Measurements from ENCODE around the gene KRTAP5-4.

The KRTAP5-4 gene

DNA sequence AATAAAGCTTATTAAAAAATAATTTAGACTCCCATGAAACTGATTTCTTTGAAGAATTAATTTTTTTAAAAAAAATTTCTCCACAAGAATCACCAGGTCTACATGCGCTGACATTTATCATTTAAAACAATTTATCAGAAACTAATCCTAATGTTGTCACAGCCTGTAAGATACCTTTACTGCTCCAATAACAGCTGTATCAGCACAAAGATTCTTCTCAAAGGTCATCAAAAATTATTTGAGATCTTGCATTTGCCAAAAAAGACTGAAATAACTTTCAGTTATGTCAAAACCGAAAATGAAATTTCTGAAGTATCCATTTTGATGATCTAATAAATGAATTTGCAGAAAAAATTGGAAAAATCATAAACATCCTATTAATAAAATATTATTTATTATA is 15.7 kb upstream of the KRTAP5-4 start:
- H3K27ac ChIP-seq (ENCODE audit: insufficient read depth in 1 of 2, low read depth in 1 of 2, low read length in 2 of 2, poor library complexity in 1 of 2, severe bottlenecking in 2 of 2), result no peak overlapping the region
- peaks cover 0 to 21% (median 7%) of the 10 kb centered on the region in 5 experiments for H3K27me3 ChIP-seq (replicated peaks in 2 of 5; ENCODE audit: control insufficient read depth in 4 of 5, insufficient read depth in 5 of 5, low read length in 4 of 5)
- no peaks in the 10 kb centered on the region for H3K9me3 ChIP-seq (ENCODE audit: control extremely low read depth in 1 of 5, control insufficient read depth in 4 of 5, insufficient read depth in 2 of 5, low read depth in 1 of 5, low read length in 4 of 5)
- H3K4me3 ChIP-seq (ENCODE audit: control insufficient read depth in 1 of 7, extremely low read depth in 1 of 7, insufficient read depth in 4 of 7, low read depth in 2 of 7, low read length in 6 of 7), result no peak overlapping the region
- DNase-seq, result no peak
- 100% methylated on average over 1 of the region's 2 CpGs for WGBS (ENCODE audit: insufficient coverage)
- no peaks in the 10 kb centered on the region for H3K36me3 ChIP-seq (ENCODE audit: control insufficient read depth in 4 of 4, insufficient read depth in 4 of 4, low read length in 3 of 4)
- ChIA-PET POLR2A (no interaction called here), CTCF (interaction anchor here (1.5 to 7.1 kb wide), 4 partner anchors 10 to 196 kb away, joined by 4 to 45 read pairs (median 16); partner anchors contain the start of gene SYT8)
- H3K4me1 ChIP-seq (ENCODE audit: control extremely low read depth in 1 of 4, control insufficient read depth in 4 of 4, insufficient read depth in 4 of 4, low read length in 3 of 4), result peaks cover 0 to 3% (median 0%) of the 10 kb centered on the region in 4 experiments

DNA sequence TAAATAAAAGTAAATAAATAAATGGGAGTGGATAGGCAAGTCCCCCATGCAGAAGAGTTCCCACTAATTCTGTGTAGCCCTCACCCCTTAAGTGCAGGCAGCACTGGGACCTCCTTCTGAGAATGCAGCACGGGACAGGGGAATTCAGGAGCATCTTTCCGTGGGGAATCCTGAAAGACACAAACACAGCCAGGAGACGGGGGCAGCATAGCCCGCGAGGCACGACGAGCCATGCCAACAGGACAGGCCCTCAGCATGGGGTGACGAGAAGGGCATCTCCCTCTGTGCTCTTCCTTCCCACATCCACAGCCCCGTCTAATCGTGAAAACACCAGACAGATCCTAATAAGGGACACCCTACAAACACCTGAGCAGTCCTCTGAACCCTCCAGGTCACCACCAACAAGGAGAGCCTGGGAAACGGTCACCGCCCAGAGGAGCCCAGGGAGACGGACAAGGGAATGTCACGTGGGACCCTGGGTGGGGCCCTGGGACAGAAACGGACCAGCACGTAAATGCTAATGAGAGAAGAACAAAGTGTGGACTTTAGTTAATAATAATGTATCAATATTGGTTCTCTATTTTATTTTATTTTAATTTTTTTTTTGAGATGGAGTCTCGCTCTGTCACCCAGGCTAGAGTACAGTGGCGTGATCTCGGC is 14.5 kb upstream of the KRTAP5-4 start:
- Histone ChIP-seq H3K36me3 (ENCODE audit: control insufficient read depth in 4 of 4, insufficient read depth in 4 of 4, low read length in 3 of 4) (no peaks in the 10 kb centered on the region), H3K9me3 (ENCODE audit: control extremely low read depth in 1 of 5, control insufficient read depth in 4 of 5, insufficient read depth in 2 of 5, low read depth in 1 of 5, low read length in 4 of 5) (no peaks in the 10 kb centered on the region), H3K4me1 (ENCODE audit: control extremely low read depth in 1 of 4, control insufficient read depth in 4 of 4, insufficient read depth in 4 of 4, low read length in 3 of 4) (peaks cover 0 to 3% (median 0%) of the 10 kb centered on the region in 4 experiments), H3K27ac (ENCODE audit: insufficient read depth in 1 of 2, low read depth in 1 of 2, low read length in 2 of 2, poor library complexity in 1 of 2, severe bottlenecking in 2 of 2) (no peak overlapping the region), H3K27me3 (replicated peaks in 2 of 5; ENCODE audit: control insufficient read depth in 4 of 5, insufficient read depth in 5 of 5, low read length in 4 of 5) (peaks cover 0 to 33% (median 14%) of the 10 kb centered on the region in 5 experiments), H3K4me3 (ENCODE audit: control insufficient read depth in 1 of 7, extremely low read depth in 1 of 7, insufficient read depth in 4 of 7, low read depth in 2 of 7, low read length in 6 of 7) (no peak overlapping the region)
- CTCF ChIA-PET, result interaction anchor here (5.0 kb wide), 1 partner anchor 197 kb away, joined by 25 read pairs; the partner anchor contains the start of gene SYT8
- POLR2A ChIA-PET, result no interaction called here
- DNase-seq, result no peak
- 96% methylated on average over 12 of the region's 19 CpGs for WGBS (ENCODE audit: insufficient coverage)

DNA sequence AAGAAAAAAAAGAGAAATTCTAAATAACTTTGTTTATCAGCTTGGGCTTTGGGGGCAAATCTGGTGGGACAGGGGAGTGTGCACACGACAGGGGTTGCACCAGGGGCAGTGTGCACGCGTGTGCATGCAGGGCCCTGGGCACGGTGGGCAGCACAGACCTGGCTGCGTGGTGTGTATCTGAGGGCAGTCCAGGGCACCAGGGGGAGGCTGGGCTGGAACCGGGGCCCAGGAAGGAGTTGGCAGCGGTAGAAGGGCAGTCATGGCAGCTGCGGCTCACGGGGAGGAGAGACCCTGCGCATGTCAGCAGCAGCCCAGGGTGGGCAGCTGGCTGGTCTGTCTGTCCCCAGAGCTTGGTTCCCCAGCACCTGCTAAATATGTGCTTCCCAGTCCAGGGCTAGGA is 11.9 kb upstream of the KRTAP5-4 start:
- H3K27ac ChIP-seq (ENCODE audit: insufficient read depth in 1 of 2, low read depth in 1 of 2, low read length in 2 of 2, poor library complexity in 1 of 2, severe bottlenecking in 2 of 2), result no peak overlapping the region
- H3K36me3 ChIP-seq (ENCODE audit: control insufficient read depth in 4 of 4, insufficient read depth in 4 of 4, low read length in 3 of 4), result no peaks in the 10 kb centered on the region
- ChIA-PET CTCF (no interaction called here), POLR2A (interaction anchor here (0.6 kb wide), 1 partner anchor 10 kb away, joined by 3 read pairs; no protein-coding TSS in a partner anchor)
- WGBS (ENCODE audit: insufficient coverage), result 94% methylated on average over 10 of the region's 10 CpGs
- no peaks in the 10 kb centered on the region for H3K9me3 ChIP-seq (ENCODE audit: control extremely low read depth in 1 of 5, control insufficient read depth in 4 of 5, insufficient read depth in 2 of 5, low read depth in 1 of 5, low read length in 4 of 5)
- DNase-seq, result no peak
- peaks cover 0 to 34% (median 13%) of the 10 kb centered on the region in 5 experiments for H3K27me3 ChIP-seq (replicated peaks in 2 of 5; ENCODE audit: control insufficient read depth in 4 of 5, insufficient read depth in 5 of 5, low read length in 4 of 5)
- H3K4me3 ChIP-seq (ENCODE audit: control insufficient read depth in 1 of 7, extremely low read depth in 1 of 7, insufficient read depth in 4 of 7, low read depth in 2 of 7, low read length in 6 of 7), result no peak overlapping the region
- peaks cover 0 to 6% (median 3%) of the 10 kb centered on the region in 4 experiments for H3K4me1 ChIP-seq (ENCODE audit: control extremely low read depth in 1 of 4, control insufficient read depth in 4 of 4, insufficient read depth in 4 of 4, low read length in 3 of 4)

DNA sequence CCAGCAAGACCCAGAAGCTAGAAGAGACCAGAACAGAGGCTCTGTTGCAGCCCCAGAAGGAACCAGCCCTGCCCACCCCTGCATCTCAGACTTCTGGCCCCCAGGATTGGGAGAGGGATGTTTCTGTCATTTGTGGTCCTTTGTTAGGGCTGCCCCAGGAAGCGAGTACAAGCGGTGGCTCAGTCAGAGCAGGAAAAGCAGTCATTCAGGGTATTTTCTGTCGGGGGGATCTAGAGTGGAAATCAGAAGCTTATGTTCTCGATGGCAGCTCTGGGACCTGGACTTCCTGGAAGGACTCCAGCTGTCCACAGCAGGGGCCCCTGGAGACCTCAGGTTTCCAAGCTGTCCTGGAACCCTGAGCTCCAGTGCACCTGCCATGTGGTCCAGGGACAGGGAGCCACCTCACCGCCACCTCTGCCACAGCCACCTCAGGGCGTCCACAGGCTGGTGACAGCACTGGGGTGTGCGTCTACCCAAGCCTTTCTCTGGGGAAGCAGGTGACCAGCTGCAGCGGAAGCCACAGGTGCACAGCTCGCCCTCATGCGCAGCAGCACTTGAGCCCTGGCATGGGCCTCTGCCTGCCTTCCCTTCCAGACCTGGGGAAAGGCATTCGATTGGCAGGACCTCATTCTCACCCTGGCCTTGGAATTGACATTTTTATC is 10.2 kb upstream of the KRTAP5-4 start:
- no peak for DNase-seq
- H3K27me3 ChIP-seq (replicated peaks in 2 of 5; ENCODE audit: control insufficient read depth in 4 of 5, insufficient read depth in 5 of 5, low read length in 4 of 5), result peaks cover 0 to 47% (median 23%) of the 10 kb centered on the region in 5 experiments
- CTCF ChIA-PET, result interaction anchor here (0.5 to 2.7 kb wide), 6 partner anchors 8 to 85 kb away, joined by 3 to 22 read pairs (median 4); no protein-coding TSS in a partner anchor

DNA sequence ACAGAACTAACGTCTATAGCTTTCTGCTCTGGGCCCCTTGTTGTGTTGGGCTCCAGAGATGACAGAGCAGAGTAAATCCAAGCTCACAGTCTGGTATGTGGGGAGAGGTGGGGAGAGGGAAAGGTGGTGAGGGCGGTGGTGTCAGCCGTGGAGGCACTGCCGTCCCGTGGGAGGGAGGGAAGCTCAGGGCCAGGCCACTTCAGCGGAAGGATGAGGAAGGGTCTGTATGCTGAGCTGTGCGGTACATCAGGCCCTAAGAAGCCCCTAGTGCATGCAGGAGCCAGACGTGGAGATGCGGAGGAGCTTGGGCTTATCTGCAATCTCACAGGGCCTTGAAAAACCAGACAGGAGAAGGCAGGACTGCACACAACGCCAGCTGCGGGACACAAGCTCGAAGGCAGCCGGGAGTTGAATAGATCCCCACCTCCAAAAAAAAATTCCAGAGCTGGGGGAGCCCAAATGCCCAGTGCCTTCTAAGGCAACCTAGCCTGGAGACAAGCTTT is 9.2 kb upstream of the KRTAP5-4 start:
- ChIA-PET POLR2A (no interaction called here), CTCF (interaction anchor here (0.6 to 2.7 kb wide), 8 partner anchors 9 to 84 kb away, joined by 3 to 22 read pairs (median 3); partner anchors contain the start of gene KRTAP5-2)
- H3K27me3 ChIP-seq (replicated peaks in 2 of 5; ENCODE audit: control insufficient read depth in 4 of 5, insufficient read depth in 5 of 5, low read length in 4 of 5), result peaks cover 0 to 52% (median 24%) of the 10 kb centered on the region in 5 experiments

More for the DNA sequence above, 10.2 kb upstream of the KRTAP5-4 start:
- no peaks in the 10 kb centered on the region for H3K36me3 ChIP-seq (ENCODE audit: control insufficient read depth in 4 of 4, insufficient read depth in 4 of 4, low read length in 3 of 4)
- POLR2A ChIA-PET, result no interaction called here
- no peak overlapping the region for H3K4me3 ChIP-seq (ENCODE audit: control insufficient read depth in 1 of 7, extremely low read depth in 1 of 7, insufficient read depth in 4 of 7, low read depth in 2 of 7, low read length in 6 of 7)
- H3K27ac ChIP-seq (ENCODE audit: insufficient read depth in 1 of 2, low read depth in 1 of 2, low read length in 2 of 2, poor library complexity in 1 of 2, severe bottlenecking in 2 of 2), result no peak overlapping the region
- H3K9me3 ChIP-seq (ENCODE audit: control extremely low read depth in 1 of 5, control insufficient read depth in 4 of 5, insufficient read depth in 2 of 5, low read depth in 1 of 5, low read length in 4 of 5), result no peaks in the 10 kb centered on the region
- peaks cover 0 to 9% (median 5%) of the 10 kb centered on the region in 4 experiments for H3K4me1 ChIP-seq (ENCODE audit: control extremely low read depth in 1 of 4, control insufficient read depth in 4 of 4, insufficient read depth in 4 of 4, low read length in 3 of 4)
- 78% methylated on average over 11 of the region's 11 CpGs for WGBS (ENCODE audit: insufficient coverage)

DNA sequence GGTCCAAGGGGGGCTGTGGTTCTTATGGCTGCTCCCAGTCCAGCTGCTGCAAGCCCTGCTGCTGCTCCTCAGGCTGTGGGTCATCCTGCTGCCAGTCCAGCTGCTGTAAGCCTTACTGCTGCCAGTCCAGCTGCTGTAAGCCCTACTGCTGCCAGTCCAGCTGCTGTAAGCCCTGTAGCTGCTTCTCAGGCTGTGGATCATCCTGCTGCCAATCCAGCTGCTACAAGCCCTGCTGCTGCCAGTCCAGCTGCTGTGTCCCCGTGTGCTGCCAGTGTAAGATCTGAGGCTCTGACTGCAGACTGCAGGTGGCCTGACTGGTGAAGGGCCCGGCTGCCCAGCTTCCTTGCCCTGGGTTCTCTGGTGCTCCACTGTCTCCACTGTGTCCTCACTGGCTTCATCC is 8.3 kb upstream of the KRTAP5-4 start:
- Histone ChIP-seq H3K4me1 (ENCODE audit: control extremely low read depth in 1 of 4, control insufficient read depth in 4 of 4, insufficient read depth in 4 of 4, low read length in 3 of 4) (peaks cover 0 to 9% (median 5%) of the 10 kb centered on the region in 4 experiments), H3K27me3 (replicated peaks in 2 of 5; ENCODE audit: control insufficient read depth in 4 of 5, insufficient read depth in 5 of 5, low read length in 4 of 5) (peaks cover 0 to 58% (median 25%) of the 10 kb centered on the region in 5 experiments), H3K27ac (ENCODE audit: insufficient read depth in 1 of 2, low read depth in 1 of 2, low read length in 2 of 2, poor library complexity in 1 of 2, severe bottlenecking in 2 of 2) (no peak overlapping the region), H3K36me3 (ENCODE audit: control insufficient read depth in 4 of 4, insufficient read depth in 4 of 4, low read length in 3 of 4) (no peaks in the 10 kb centered on the region), H3K4me3 (ENCODE audit: control insufficient read depth in 1 of 7, extremely low read depth in 1 of 7, insufficient read depth in 4 of 7, low read depth in 2 of 7, low read length in 6 of 7) (no peak overlapping the region), H3K9me3 (ENCODE audit: control extremely low read depth in 1 of 5, control insufficient read depth in 4 of 5, insufficient read depth in 2 of 5, low read depth in 1 of 5, low read length in 4 of 5) (no peaks in the 10 kb centered on the region)
- ChIA-PET POLR2A (no interaction called here), CTCF (interaction anchor here (0.9 to 2.7 kb wide), 5 partner anchors 10 to 35 kb away, joined by 3 to 22 read pairs (median 3); no protein-coding TSS in a partner anchor)
- 96% methylated on average over 2 of the region's 2 CpGs for WGBS (ENCODE audit: insufficient coverage)
- no peak for DNase-seq

More for the DNA sequence above, 9.2 kb upstream of the KRTAP5-4 start:
- WGBS (ENCODE audit: insufficient coverage), result 91% methylated on average over 13 of the region's 13 CpGs
- Histone ChIP-seq H3K4me1 (ENCODE audit: control extremely low read depth in 1 of 4, control insufficient read depth in 4 of 4, insufficient read depth in 4 of 4, low read length in 3 of 4) (peaks cover 0 to 9% (median 5%) of the 10 kb centered on the region in 4 experiments), H3K36me3 (ENCODE audit: control insufficient read depth in 4 of 4, insufficient read depth in 4 of 4, low read length in 3 of 4) (no peaks in the 10 kb centered on the region), H3K4me3 (ENCODE audit: control insufficient read depth in 1 of 7, extremely low read depth in 1 of 7, insufficient read depth in 4 of 7, low read depth in 2 of 7, low read length in 6 of 7) (no peak overlapping the region), H3K27ac (ENCODE audit: insufficient read depth in 1 of 2, low read depth in 1 of 2, low read length in 2 of 2, poor library complexity in 1 of 2, severe bottlenecking in 2 of 2) (no peak overlapping the region), H3K9me3 (ENCODE audit: control extremely low read depth in 1 of 5, control insufficient read depth in 4 of 5, insufficient read depth in 2 of 5, low read depth in 1 of 5, low read length in 4 of 5) (no peaks in the 10 kb centered on the region)
- no peak for DNase-seq

All from common myeloid progenitor, CD34-positive (primary cell).